Gastrocnemius medialis (tissue), 4 donors: ENCODE measurements around the gene GRIP2. TPM values are rescaled to one million over a fixed set of nuclear protein-coding genes. Genes with fewer than 3 reads are reported as not detected.

Experiments used
- ATAC-seq, 2 donors: fragments of 150-250 bp; one replicate each; pipeline ENCODE4 v1.9.1; 2016
- DNase-seq, 2 donors: peaks; one replicate each; pipeline ENCODE4 v3.0.0-alpha.2; 2019
- H3K27ac ChIP-seq, 4 donors: fragments of 200-600 bp; sonication (generic); 1 replicate in 1 of 4; 2 replicates in 3 of 4; pipeline ENCODE4 v1.5.1; 2016 to 2018; ENCODE audit warnings: mild to moderate bottlenecking in 2 of 4, moderate library complexity in 1 of 4
- H3K27me3 ChIP-seq, 3 donors: fragments of 200-600 bp; sonication (generic) in 2 of 3; 1 replicate in 1 of 3; 2 replicates in 2 of 3; pipeline versions ENCODE4 v1.5.1 to v1.6.0; 2016 to 2019; ENCODE audit warnings: mild to moderate bottlenecking in 1 of 3, moderate library complexity in 1 of 3
- H3K36me3 ChIP-seq, 2 donors: fragments of 200-600 bp; sonication (generic) in 1 of 2; one replicate each; pipeline ENCODE4 v1.5.1; 2017 to 2018
- H3K4me1 ChIP-seq, 2 donors: fragments of 200-600 bp; sonication (generic) in 1 of 2; one replicate each; pipeline ENCODE4 v1.5.1; 2016 to 2017; ENCODE audit warnings: mild to moderate bottlenecking in 2 of 2
- H3K4me3 ChIP-seq, 4 donors: fragments of 200-600 bp; sonication (generic) in 3 of 4; 1 replicate in 1 of 4; 2 replicates in 3 of 4; pipeline ENCODE4 v1.5.1; 2016 to 2019; ENCODE audit warnings: mild to moderate bottlenecking in 2 of 4
- H3K9me3 ChIP-seq, 3 donors: fragments of 200-600 bp; sonication (generic) in 2 of 3; 1 replicate in 1 of 3; 2 replicates in 2 of 3; pipeline ENCODE4 v1.5.1; 2016 to 2019
- CTCF ChIP-seq, 5 experiments: fragments of 450-650 bp in 3 of 5; fragments of 200-600 bp in 2 of 5; sonication (generic) in 2 of 5; IDR thresholded peaks in 4 of 5; conservative IDR thresholded peaks in 1 of 5; 1 replicate in 4 of 5; 2 replicates in 1 of 5; pipeline ENCODE4 v1.5.1; 2016 to 2019; ENCODE audit warnings: antibody characterized with exemption in 5 of 5, mild to moderate bottlenecking in 3 of 5, moderate library complexity in 3 of 5
- POLR2A ChIP-seq, 2 donors: fragments of 450-650 bp; IDR thresholded peaks; one replicate each; pipeline ENCODE4 v1.6.1; 2017; ENCODE audit warnings: antibody characterized with exemption in 2 of 2, mild to moderate bottlenecking in 2 of 2, moderate library complexity in 2 of 2
- in situ Hi-C, 4 donors: fragments of 200-750 bp; cut with MboI; loops; one replicate each; pipeline versions ENCODE4 v1.15.0 to v1.8.0; 2017; ENCODE audit warnings: low sequenced_read_pairs in 4 of 4
- intact Hi-C: fragments of 100-400 bp; cut with DNase I; formaldehyde crosslinking; loops from one replicate; pipeline ENCODE4 v1.15.1; 2023; ENCODE audit warnings: low total_unique reads
- total RNA-seq, 4 donors: library from RNA; depleted of rRNA; stranded (reverse); fragments of >200 nt; gene quantifications; one replicate each; pipeline versions ENCODE4 v1.1.0 to v1.2.3, GENCODE V29; 2016

GRIP2 gene
- total RNA-seq, 4 donors from 2014 or later, result 2.8 to 12.6 (median 4.6) TPM

DNA sequence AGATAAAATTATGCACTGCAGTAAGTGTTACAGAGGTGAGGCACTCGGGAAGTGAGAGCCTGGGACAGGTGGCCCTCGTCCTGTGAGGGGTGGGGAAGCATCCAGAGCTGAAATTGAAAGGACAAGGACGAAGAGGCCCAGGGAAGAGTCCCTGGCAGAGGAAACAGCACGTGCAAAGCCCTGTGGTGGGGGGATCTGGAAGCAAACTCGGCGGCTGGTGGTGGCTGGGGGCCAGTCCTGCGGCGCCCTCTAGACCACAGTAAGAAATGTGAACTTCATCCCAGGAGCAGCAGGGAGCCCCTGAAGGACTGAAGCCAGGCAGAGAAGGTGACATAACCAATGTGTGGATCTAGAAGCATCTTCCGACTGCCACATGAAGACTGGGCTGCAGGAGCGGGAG lies 42.8 kb downstream of the GRIP2 start:
- peak in 1 of 2 donors; percentile 4 for DNase-seq
- intact Hi-C loops (no loop called here), in situ Hi-C loops (loop anchor here in 1 of 4 donors (25.0 kb wide), 1 partner anchor 610 kb away; the partner anchor contains the start of gene WNT7A)
- Histone ChIP-seq H3K36me3 (peaks cover 0 to 80% of the 10 kb centered on the region in 2 donors), H3K4me3 (no peak overlapping the region), H3K9me3 (peaks cover 0 to 4% (median 0%) of the 10 kb centered on the region in 3 donors), H3K27ac (no peak overlapping the region), H3K27me3 (no peaks in the 10 kb centered on the region), H3K4me1 (no peaks in the 10 kb centered on the region)
- ATAC-seq, result no peak
- no peak for TF ChIP-seq POLR2A (IDR thresholded peaks at IDR 0.05)
- no peak for TF ChIP-seq CTCF (IDR thresholded peaks at IDR 0.05 in 4 of 5, conservative IDR thresholded peaks at IDR 0.05 in 1 of 5)

DNA sequence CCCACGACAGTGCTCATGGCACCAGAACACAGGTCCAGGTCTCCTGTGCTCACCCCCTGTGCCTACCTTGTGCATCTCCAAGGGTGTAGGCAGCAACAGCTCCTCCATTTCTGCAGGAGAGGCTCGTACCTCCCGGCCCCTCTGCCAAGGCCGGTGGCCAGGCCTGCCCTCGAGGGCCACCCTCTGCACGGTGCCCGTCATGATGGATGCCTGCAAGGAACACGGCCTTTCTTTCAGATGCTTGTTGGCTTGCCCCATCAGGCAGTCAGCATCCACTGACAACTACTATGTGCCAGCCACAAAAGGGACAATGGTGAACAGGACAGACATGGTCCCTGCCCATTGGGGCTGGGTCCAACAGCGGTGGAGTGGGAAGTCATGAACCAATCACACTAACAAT lies 43.8 kb downstream of the GRIP2 start:
- Histone ChIP-seq H3K4me3 (no peak overlapping the region), H3K9me3 (no peaks in the 10 kb centered on the region), H3K4me1 (no peaks in the 10 kb centered on the region), H3K27me3 (no peaks in the 10 kb centered on the region), H3K36me3 (peaks cover 0 to 76% of the 10 kb centered on the region in 2 donors), H3K27ac (no peak overlapping the region)
- ATAC-seq (no peak), DNase-seq (no peak)
- TF ChIP-seq POLR2A (IDR thresholded peaks at IDR 0.05), result no peak
- TF ChIP-seq CTCF (IDR thresholded peaks at IDR 0.05 in 4 of 5, conservative IDR thresholded peaks at IDR 0.05 in 1 of 5), result no peak
- intact Hi-C loops, result no loop called here
- in situ Hi-C loops, result loop anchor here in 1 of 4 donors (25.0 kb wide), 1 partner anchor 609 kb away; the partner anchor contains the start of gene WNT7A

GRCh38 chr3:14494973-14495300 lies 45.2 kb downstream of the GRIP2 start:
- in situ Hi-C loops (loop anchor here in 1 of 4 donors (25.0 kb wide), 1 partner anchor 608 kb away; the partner anchor contains the start of gene WNT7A), intact Hi-C loops (no loop called here)
- ATAC-seq, result no peak
- H3K4me3 ChIP-seq, result no peak overlapping the region
- no peaks in the 10 kb centered on the region for H3K4me1 ChIP-seq
- H3K27ac ChIP-seq, result no peak overlapping the region
- no peaks in the 10 kb centered on the region for H3K27me3 ChIP-seq
- DNase-seq, result no peak
- TF ChIP-seq POLR2A (IDR thresholded peaks at IDR 0.05) (no peak), CTCF (IDR thresholded peaks at IDR 0.05 in 4 of 5, conservative IDR thresholded peaks at IDR 0.05 in 1 of 5) (no peak)
- no peaks in the 10 kb centered on the region for H3K9me3 ChIP-seq
- H3K36me3 ChIP-seq, result peaks cover 0 to 72% of the 10 kb centered on the region in 2 donors

- no peaks in the 10 kb centered on the region for H3K4me1 ChIP-seq
- H3K4me3 ChIP-seq, result no peak overlapping the region
- TF ChIP-seq CTCF (IDR thresholded peaks at IDR 0.05 in 4 of 5, conservative IDR thresholded peaks at IDR 0.05 in 1 of 5) (no peak), POLR2A (IDR thresholded peaks at IDR 0.05) (no peak)
- peaks cover 0 to 67% of the 10 kb centered on the region in 2 donors for H3K36me3 ChIP-seq
- H3K27ac ChIP-seq, result no peak overlapping the region
- H3K9me3 ChIP-seq, result no peaks in the 10 kb centered on the region
- no peaks in the 10 kb centered on the region for H3K27me3 ChIP-seq
- ATAC-seq (peak in 1 of 2 donors; percentile 22), DNase-seq (peak in 1 of 2 donors; percentile 14)
- in situ Hi-C loops, result loop anchor here in 1 of 4 donors (25.0 kb wide), 1 partner anchor 607 kb away; the partner anchor contains the start of gene WNT7A
- intact Hi-C loops, result no loop called here
Measured at GRCh38 chr3:14494279-14494972, 45.7 kb downstream of the GRIP2 start.
